Upper lobe of left lung (tissue), 4 donors: ENCODE measurements around the gene NRP1.

ENCODE experiments used
- CTCF ChIP-seq, 6 experiments: fragments of 450-650 bp in 4 of 6; fragments of 200-600 bp in 2 of 6; sonication (generic) in 2 of 6; IDR thresholded peaks; one replicate each; pipeline ENCODE4 v1.5.1; 2016 to 2019; ENCODE audit warnings: antibody characterized with exemption in 6 of 6
- POLR2A ChIP-seq, 4 donors: fragments of 450-650 bp; IDR thresholded peaks; one replicate each; pipeline ENCODE4 v1.5.1; 2016 to 2017; ENCODE audit warnings: antibody characterized with exemption in 4 of 4, mild to moderate bottlenecking in 2 of 4
- POLR2AphosphoS5 ChIP-seq, 2 donors: sonication (generic); formaldehyde crosslinking; IDR thresholded peaks; one replicate each; pipeline ENCODE4 v1.5.1; 2017; ENCODE audit warnings: antibody characterized with exemption in 2 of 2

DNA sequence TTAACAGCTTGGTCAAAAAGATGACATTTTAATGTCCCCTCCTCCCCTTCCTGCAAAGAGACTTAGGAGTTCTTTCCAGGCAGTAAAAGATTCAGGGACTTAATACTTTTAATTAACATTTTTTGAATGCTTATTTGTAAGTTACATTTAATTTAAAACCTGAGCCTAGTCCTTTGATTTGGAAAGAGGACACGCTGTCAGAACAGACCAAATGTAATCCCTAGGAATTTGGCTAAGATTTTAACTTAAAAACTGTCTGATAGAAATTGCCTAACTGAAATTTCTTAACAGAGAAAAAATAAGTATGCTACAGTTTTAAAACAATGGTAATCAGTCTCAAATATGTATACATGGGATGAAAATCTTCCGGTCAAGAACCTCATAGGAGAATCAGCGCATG is 98.5 kb downstream of the NRP1 start:
- TF ChIP-seq CTCF (IDR thresholded peaks at IDR 0.05) (no peak), POLR2AphosphoS5 (IDR thresholded peaks at IDR 0.05) (no peak), POLR2A (IDR thresholded peaks at IDR 0.05) (no peak)
